GM12873 (cell line): ENCODE measurements around the gene KRT72.

Experiments used
- TF ChIP-seq, protein P1 (sequence below): IDR thresholded peaks from 2 replicates; pipeline ENCODE4 v1.5.1; 2012; ENCODE audit warnings: low read depth, mild to moderate bottlenecking, moderate library complexity, low read length, control low read depth; ENCODE audit not compliant: insufficient read depth; ENCODE audit errors: missing control alignments

The KRT72 gene

GRCh38 chr12:52629281-52630007 is 28.2 kb upstream of the KRT72 start:
- TF ChIP-seq, protein P1, sequence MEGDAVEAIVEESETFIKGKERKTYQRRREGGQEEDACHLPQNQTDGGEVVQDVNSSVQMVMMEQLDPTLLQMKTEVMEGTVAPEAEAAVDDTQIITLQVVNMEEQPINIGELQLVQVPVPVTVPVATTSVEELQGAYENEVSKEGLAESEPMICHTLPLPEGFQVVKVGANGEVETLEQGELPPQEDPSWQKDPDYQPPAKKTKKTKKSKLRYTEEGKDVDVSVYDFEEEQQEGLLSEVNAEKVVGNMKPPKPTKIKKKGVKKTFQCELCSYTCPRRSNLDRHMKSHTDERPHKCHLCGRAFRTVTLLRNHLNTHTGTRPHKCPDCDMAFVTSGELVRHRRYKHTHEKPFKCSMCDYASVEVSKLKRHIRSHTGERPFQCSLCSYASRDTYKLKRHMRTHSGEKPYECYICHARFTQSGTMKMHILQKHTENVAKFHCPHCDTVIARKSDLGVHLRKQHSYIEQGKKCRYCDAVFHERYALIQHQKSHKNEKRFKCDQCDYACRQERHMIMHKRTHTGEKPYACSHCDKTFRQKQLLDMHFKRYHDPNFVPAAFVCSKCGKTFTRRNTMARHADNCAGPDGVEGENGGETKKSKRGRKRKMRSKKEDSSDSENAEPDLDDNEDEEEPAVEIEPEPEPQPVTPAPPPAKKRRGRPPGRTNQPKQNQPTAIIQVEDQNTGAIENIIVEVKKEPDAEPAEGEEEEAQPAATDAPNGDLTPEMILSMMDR = no peak

- TF ChIP-seq, protein P1 = no peak
Measured at GRCh38 chr12:52628841-52629240, 27.6 kb upstream of the KRT72 start.

DNA sequence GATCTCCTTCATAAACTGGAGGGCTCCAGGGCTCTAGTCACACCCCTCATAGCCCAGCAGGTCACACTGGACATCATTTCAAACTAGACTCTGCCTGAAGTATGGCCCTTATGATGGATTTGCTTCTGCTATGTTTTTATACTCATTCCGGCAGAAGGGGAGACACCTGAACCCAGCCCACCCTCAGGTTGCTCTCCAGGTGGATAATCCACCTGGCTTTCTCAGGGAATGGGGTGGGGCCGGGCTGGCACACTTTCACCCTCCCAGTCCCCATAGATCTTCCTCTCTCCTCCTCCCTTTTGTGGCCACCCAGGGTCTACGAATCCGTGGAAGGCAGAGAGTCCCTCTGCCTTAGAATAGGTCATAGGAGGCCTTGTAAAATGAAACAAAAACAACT is 26.8 kb upstream of the KRT72 start:
- TF ChIP-seq, protein P1 = no peak

DNA sequence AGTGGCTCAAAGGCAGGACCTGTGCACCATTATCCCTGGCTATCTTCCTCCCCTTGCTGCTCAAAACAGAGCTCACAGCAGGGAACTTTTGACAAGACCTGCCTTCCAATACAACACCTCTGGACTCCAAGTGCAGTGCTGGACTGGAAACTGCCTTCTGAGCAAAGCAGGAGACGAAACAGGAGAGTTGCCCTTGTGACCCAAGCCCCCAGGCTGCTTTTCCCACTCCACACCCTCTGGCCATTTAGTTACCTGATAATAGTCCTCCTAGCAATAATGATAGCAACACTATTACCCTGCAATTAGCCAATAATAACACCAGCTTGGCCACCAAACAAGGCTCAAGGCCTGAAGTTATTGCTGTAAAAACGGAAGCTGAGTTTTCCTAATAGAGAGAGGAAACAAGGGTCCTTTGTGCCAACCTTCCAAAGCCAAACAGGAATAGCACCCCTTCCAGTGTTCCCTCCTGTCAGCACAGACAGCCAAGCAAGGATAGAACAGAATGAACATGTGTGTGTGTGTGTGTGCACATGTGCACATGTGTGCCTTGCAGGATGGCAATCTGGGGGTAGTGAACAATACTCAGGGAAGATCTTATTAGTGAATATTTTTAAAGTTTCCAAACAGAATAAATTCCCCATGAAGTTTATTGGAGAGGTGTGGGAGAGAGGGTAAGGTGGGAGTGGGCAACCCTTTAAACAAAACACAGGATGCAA is 26.3 kb upstream of the KRT72 start:
- TF ChIP-seq, protein P1 = no peak

GRCh38 chr12:52622349-52622748 is 21.1 kb upstream of the KRT72 start:
- TF ChIP-seq, protein P1 = no peak

GRCh38 chr12:52618866-52619265 is 17.6 kb upstream of the KRT72 start:
- TF ChIP-seq, protein P1 = no peak

- TF ChIP-seq, protein P1 = no peak
Measured at GRCh38 chr12:52618216-52618615, 17.0 kb upstream of the KRT72 start, which contains the start of gene KRT73. Gene KRT73 (minus strand): TSS chr12:52618559. CDS start chr12:52618524, 35 bp downstream.
